ENCODE measurements around the gene ABITRAM. TPM values are rescaled to one million over a fixed set of nuclear protein-coding genes. Genes with fewer than 3 reads are reported as not detected.

Gene ABITRAM
- total and polyA plus RNA-seq, 2 of the 13 experiments (the other 11 are each of a cell fraction or from before 2014, with no cell fraction given): 10.2 to 21.6 TPM

GRCh38 chr9:108933718-108934322, 380 bp upstream of the ABITRAM start, which contains the start of gene ELP1 (continued):
- TF ChIP-seq GMEB1 (CRISPR knock-in tag; IDR thresholded peaks at IDR 0.05; ENCODE audit: borderline replicate concordance) (peak; percentile 76; the same call in 1 of the 2 replicates), ZSCAN31 (CRISPR knock-in tag; IDR thresholded peaks at IDR 0.05; ENCODE audit: low read depth) (peak; percentile 72; the same call in 1 of the 2 replicates), ZNF3 (CRISPR knock-in tag; IDR thresholded peaks at IDR 0.05) (no peak), THAP7 (CRISPR knock-in tag; IDR thresholded peaks at IDR 0.05) (no peak), PHF20 (CRISPR knock-in tag; IDR thresholded peaks at IDR 0.05) (peak; percentile 91), IKZF4 (CRISPR knock-in tag; IDR thresholded peaks at IDR 0.05; ENCODE audit: borderline replicate concordance, low read depth, not compliant biosample characterization) (peak; percentile 14), ZGPAT (CRISPR knock-in tag; IDR thresholded peaks at IDR 0.05) (peak; percentile 83), MTERF4 (CRISPR knock-in tag; IDR thresholded peaks at IDR 0.05) (peak; percentile 76; the same call in 1 of the 2 replicates), RCOR2 (CRISPR knock-in tag; IDR thresholded peaks at IDR 0.05) (no peak; the same call in 1 of the 2 replicates), MED13 (CRISPR knock-in tag; IDR thresholded peaks at IDR 0.05) (no peak), KDM5A (IDR thresholded peaks at IDR 0.05; ENCODE audit: borderline replicate concordance, low read length) (peak; percentile 40), MIXL1 (CRISPR knock-in tag; IDR thresholded peaks at IDR 0.05) (peak; percentile 78), BRD4 (CRISPR knock-in tag; IDR thresholded peaks at IDR 0.05) (peak; percentile 65), ZNF510 (CRISPR knock-in tag; IDR thresholded peaks at IDR 0.05; ENCODE audit: low read depth) (0 out of 2 replicates have a peak, but pooled peaks have one; percentile 59), LRRFIP1 (CRISPR knock-in tag; conservative IDR thresholded peaks at IDR 0.05) (no peak), PAF1 (CRISPR knock-in tag; IDR thresholded peaks at IDR 0.05) (no peak), RBM39 (IDR thresholded peaks at IDR 0.05; ENCODE audit: low read depth, low read length, poor library complexity, severe bottlenecking) (no peak), FOXO1 (CRISPR knock-in tag; IDR thresholded peaks at IDR 0.05) (peak; percentile 50), ZNF782 (CRISPR knock-in tag; IDR thresholded peaks at IDR 0.05; ENCODE audit: borderline replicate concordance) (no peak), MYPOP (CRISPR knock-in tag; IDR thresholded peaks at IDR 0.05) (peak; percentile 93)
